ENCODE measurements around the gene USB1.

GRCh38 chr16:58034128-58034685, 33.0 kb downstream of the USB1 start:
- TF ChIP-seq CTCF (IDR thresholded peaks at IDR 0.05) (no peak), POLR2A (IDR thresholded peaks at IDR 0.05) (no peak)
